Measurements from ENCODE around the gene CCDC187. TPM values are rescaled to one million over a fixed set of nuclear protein-coding genes. Genes with fewer than 3 reads are reported as not detected.

CCDC187 gene
- total and polyA plus RNA-seq, 2 of the 13 experiments (the other 11 are each of a cell fraction or from before 2014, with no cell fraction given) = 0.03 to 0.13 TPM

DNA sequence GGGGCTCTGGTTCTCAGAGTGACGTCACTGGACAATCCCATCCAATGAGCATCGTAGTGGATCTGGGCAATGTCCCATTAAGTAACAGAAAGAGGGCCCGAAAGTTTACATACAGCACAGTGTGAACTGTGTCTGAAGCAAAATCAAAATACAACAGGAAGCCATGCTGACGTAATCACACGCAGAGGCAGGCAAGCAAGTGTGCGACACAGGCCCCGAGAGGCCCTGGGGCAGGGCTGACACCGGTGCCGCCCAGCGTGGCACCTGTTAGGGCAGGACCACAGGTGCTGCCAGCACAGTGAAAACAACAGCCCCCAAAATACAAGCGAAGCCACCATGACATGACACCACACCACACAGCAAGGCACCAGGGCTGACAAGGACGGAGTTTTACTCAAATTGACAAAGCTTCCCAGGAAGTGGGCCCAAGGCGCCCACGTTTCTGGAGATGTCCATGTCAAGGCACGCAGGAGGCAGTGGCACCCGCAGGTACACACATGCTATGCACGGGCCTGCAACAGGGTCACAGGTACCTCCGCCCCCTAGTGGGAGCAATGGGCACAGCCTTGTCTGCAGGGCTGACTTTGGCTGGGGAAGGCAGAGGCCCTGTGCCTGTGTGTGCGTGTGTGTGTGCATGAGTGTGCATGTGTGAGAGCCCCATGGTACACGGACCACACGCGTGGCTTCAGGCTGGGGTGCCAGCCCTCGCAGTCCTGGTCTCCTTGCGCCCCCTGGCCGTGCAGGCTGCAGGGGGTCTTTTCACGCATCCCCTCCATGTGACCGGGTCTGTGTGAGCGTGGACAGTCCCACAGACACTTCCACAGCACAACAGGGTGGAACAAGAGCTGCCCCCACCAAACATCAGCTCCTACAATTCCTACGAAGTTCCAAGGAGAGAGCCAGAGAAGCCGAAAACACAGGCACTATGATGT, 77.9 kb downstream of the CCDC187 start (continued):
- TF ChIP-seq ZNF883 (CRISPR knock-in tag; IDR thresholded peaks at IDR 0.05; ENCODE audit: not compliant biosample characterization) (peak; percentile 12), HMGXB4 (CRISPR knock-in tag; IDR thresholded peaks at IDR 0.05; ENCODE audit: borderline replicate concordance in 1 of 2, low read depth in 1 of 2) (peak; percentile 47 to 54; a peak in 1 of 4 replicates), CTCF (CRISPR knock-in tag; IDR thresholded peaks at IDR 0.05) (peak; percentile 96), NONO (IDR thresholded peaks at IDR 0.05) (no peak), NONO (CRISPR knock-in tag; conservative IDR thresholded peaks at IDR 0.05) (peak; percentile 57; the same call in 1 of the 2 replicates), SAP130 (CRISPR knock-in tag; IDR thresholded peaks at IDR 0.05; ENCODE audit: low read depth) (0 out of 2 replicates have a peak, but pooled peaks have one; percentile 22), ZUFSP (CRISPR knock-in tag; IDR thresholded peaks at IDR 0.05; ENCODE audit: borderline replicate concordance) (no peak), BHLHE40 (IDR thresholded peaks at IDR 0.05; ENCODE audit: low read length) (peak; percentile 41), SALL1 (CRISPR knock-in tag; IDR thresholded peaks at IDR 0.05) (peak; percentile 22; the same call in 1 of the 2 replicates), ATF2 (CRISPR knock-in tag; IDR thresholded peaks at IDR 0.05) (peak; percentile 31; the same call in 1 of the 2 replicates)
